Spleen (tissue), 11 donors: Measurements from ENCODE around the gene AKAIN1. TPM values are rescaled to one million over a fixed set of nuclear protein-coding genes. Genes with fewer than 3 reads are reported as not detected.

Source experiments
- DNase-seq: peaks from one replicate; pipeline ENCODE4 v3.0.0-alpha.2; 2020
- H3K27ac ChIP-seq, 8 donors: fragments of 200-600 bp; sonication (generic) in 7 of 8; 1 replicate in 4 of 8; 2 replicates in 4 of 8; pipeline versions ENCODE4 v1.5.0 to v1.8.0; 2016 to 2021; ENCODE audit warnings: inconsistent platforms in 4 of 8, mild to moderate bottlenecking in 4 of 8, moderate library complexity in 1 of 8
- H3K27me3 ChIP-seq, 7 donors: fragments of 200-600 bp; sonication (generic) in 6 of 7; replicated peaks in 1 of 7; 1 replicate in 4 of 7; 2 replicates in 3 of 7; pipeline versions ENCODE4 v1.5.0 to v1.8.0; 2016 to 2021; ENCODE audit warnings: inconsistent platforms in 3 of 7, mild to moderate bottlenecking in 1 of 7
- H3K36me3 ChIP-seq, 6 donors: fragments of 200-600 bp; sonication (generic) in 5 of 6; 1 replicate in 4 of 6; 2 replicates in 2 of 6; pipeline versions ENCODE4 v1.5.0 to v1.8.0; 2016 to 2021; ENCODE audit warnings: inconsistent platforms in 2 of 6
- H3K4me1 ChIP-seq, 6 donors: fragments of 200-600 bp; sonication (generic) in 5 of 6; 1 replicate in 3 of 6; 2 replicates in 3 of 6; pipeline versions ENCODE4 v1.5.0 to v1.8.0; 2016 to 2021; ENCODE audit warnings: inconsistent platforms in 3 of 6
- H3K4me3 ChIP-seq, 8 donors: fragments of 200-600 bp; sonication (generic) in 7 of 8; 1 replicate in 4 of 8; 2 replicates in 4 of 8; pipeline versions ENCODE4 v1.5.0 to v1.8.0; 2016 to 2021; ENCODE audit warnings: inconsistent platforms in 4 of 8, mild to moderate bottlenecking in 4 of 8, moderate library complexity in 2 of 8
- H3K9me3 ChIP-seq, 8 donors: fragments of 200-600 bp; sonication (generic) in 7 of 8; 1 replicate in 4 of 8; 2 replicates in 4 of 8; pipeline versions ENCODE4 v1.5.0 to v1.8.0; 2016 to 2021; ENCODE audit warnings: inconsistent platforms in 4 of 8
- POLR2A ChIP-seq, 3 donors: fragments of 450-650 bp; IDR thresholded peaks; one replicate each; pipeline ENCODE4 v1.5.1; 2017; ENCODE audit warnings: antibody characterized with exemption in 3 of 3, mild to moderate bottlenecking in 1 of 3
- POLR2AphosphoS5 ChIP-seq, 3 donors: sonication (generic); formaldehyde crosslinking; IDR thresholded peaks; one replicate each; pipeline ENCODE4 v1.5.1; 2017; ENCODE audit warnings: antibody characterized with exemption in 3 of 3
- WGBS, 5 donors: extraction: QIAGEN DNeasy Blood & Tissue Kit in 3 of 5; methylation state at CpG; one replicate each; pipeline versions ENCODE4 v1.1.5 to v1.1.7; 2013 to 2018; 5-methylcytosine and 5-hydroxymethylcytosine counted together
- intact Hi-C: fragments of 100-400 bp; cut with DNase I; formaldehyde crosslinking; loops from one replicate; pipeline ENCODE4 v1.15.0; 2023; ENCODE audit warnings: low total_unique reads
- polyA plus RNA-seq, 3 donors: library from polyadenylated mRNA; stranded (reverse); fragments of 200-250 nt; gene quantifications; one replicate each; pipeline ENCODE4 v1.2.1, GENCODE V29; 2013
- total RNA-seq, 7 donors: library from RNA; depleted of rRNA in 3 of 7; stranded (reverse); fragments of >200 nt in 3 of 7; fragmentation: NEBNext Ultra II Directional in 4 of 7; extraction: Animal tissue kit (Norgen Biotek cat#: 25700) in 4 of 7; gene quantifications; one replicate each; pipeline versions ENCODE4 v1.1.0 to v1.2.1, GENCODE V29; 2016 to 2021
- TF ChIP-seq, protein P1 (sequence below), 11 experiments: fragments of 200-600 bp in 7 of 11; fragments of 450-650 bp in 4 of 11; sonication (generic) in 4 of 11; IDR thresholded peaks in 8 of 11; conservative IDR thresholded peaks in 3 of 11; 1 replicate in 7 of 11; 2 replicates in 4 of 11; pipeline versions ENCODE4 v1.4.0 to v1.8.0; 2016 to 2021; ENCODE audit warnings: antibody characterized with exemption in 11 of 11, inconsistent platforms in 4 of 11, mild to moderate bottlenecking in 1 of 11
- donor health status: healthy with polysubstance abuse.
- donor health status: DM: no; HTN: no; CAD: no; lungs with moderate emphysema.
- donor health status: DM: no; HTN: no; CAD: no.
- donor health status: Bipolar disorder and iron deficiency.
- donor health status: healthy.
- donor health status: DM: no; HTN: no; CAD: no.
- donor health status: DM: yes; HTN: yes; CAD: no.

The AKAIN1 gene
- total and polyA plus RNA-seq, 10 donors: not detected

DNA sequence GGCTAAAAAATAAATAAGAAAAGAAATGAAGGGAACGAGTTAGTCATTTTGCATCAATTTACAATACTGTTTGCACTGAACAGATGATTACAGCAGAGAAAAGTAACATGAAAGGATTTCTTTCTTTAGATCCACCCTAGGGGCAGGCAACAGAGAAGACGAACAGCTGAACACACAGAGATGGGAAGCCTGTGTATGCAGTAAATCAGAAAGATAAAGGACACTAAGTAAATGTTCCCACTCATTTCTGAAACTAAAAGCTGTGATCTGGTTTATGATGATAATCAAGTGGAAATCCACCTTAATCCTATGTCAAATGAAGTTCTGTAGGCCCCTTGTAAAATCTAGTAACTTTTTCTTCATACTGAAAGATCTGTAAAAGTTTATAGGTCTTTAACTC lies 54.2 kb downstream of the AKAIN1 start:
- Histone ChIP-seq H3K4me3 (no peak overlapping the region), H3K27me3 (no peaks in the 10 kb centered on the region), H3K9me3 (no peaks in the 10 kb centered on the region), H3K4me1 (no peaks in the 10 kb centered on the region), H3K27ac (no peak overlapping the region), H3K36me3 (no peaks in the 10 kb centered on the region)
- intact Hi-C loops: no loop called here
- no peak for DNase-seq
- 69 to 78% (median 72%) methylated on average over 2 of the region's 2 CpGs for WGBS, 5 donors
- TF ChIP-seq, protein P1, sequence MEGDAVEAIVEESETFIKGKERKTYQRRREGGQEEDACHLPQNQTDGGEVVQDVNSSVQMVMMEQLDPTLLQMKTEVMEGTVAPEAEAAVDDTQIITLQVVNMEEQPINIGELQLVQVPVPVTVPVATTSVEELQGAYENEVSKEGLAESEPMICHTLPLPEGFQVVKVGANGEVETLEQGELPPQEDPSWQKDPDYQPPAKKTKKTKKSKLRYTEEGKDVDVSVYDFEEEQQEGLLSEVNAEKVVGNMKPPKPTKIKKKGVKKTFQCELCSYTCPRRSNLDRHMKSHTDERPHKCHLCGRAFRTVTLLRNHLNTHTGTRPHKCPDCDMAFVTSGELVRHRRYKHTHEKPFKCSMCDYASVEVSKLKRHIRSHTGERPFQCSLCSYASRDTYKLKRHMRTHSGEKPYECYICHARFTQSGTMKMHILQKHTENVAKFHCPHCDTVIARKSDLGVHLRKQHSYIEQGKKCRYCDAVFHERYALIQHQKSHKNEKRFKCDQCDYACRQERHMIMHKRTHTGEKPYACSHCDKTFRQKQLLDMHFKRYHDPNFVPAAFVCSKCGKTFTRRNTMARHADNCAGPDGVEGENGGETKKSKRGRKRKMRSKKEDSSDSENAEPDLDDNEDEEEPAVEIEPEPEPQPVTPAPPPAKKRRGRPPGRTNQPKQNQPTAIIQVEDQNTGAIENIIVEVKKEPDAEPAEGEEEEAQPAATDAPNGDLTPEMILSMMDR (IDR thresholded peaks at IDR 0.05 in 8 of 11, conservative IDR thresholded peaks at IDR 0.05 in 3 of 11): no peak
- TF ChIP-seq POLR2AphosphoS5 (IDR thresholded peaks at IDR 0.05) (no peak), POLR2A (IDR thresholded peaks at IDR 0.05) (no peak)

DNA sequence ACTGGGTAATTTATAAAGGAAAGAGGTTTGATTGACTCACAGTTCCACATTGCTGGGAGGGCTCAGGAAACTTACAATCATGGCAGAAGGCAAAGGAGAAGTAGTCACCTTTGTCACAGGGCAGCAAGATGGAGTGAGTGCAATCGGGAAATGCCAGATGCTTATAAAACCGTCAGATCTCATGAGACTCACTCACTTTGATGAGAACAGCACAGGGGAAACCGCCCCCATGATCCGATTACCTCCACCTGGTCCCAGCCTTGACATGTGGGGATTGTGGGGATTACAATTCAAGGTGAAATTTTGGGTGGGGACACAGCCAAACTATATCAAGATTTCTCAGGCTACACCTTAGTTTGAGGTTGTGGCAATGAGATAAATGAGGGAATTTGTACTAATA lies 54.9 kb downstream of the AKAIN1 start:
- DNase-seq: no peak
- H3K9me3 ChIP-seq: no peaks in the 10 kb centered on the region

DNA sequence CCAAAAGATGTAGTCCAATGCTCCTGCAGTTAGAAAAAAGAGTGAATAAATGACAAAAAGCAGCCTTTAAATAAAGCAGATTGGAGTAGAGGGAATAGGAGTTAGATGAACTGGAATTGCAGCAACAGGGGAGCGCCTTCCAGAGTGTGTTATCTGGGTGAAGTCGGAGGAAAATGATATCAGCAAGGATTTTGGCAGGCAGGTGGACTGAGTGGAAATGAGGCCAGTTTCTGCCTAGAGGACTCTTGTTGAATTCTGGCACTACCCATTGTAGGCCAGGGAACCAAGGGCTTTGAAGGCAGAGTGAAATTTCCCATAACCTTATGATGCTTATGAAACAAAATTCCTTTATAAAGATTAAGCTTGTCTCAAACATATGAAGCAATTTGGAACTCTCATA lies 59.8 kb downstream of the AKAIN1 start:
- Histone ChIP-seq H3K9me3 (no peaks in the 10 kb centered on the region), H3K27ac (no peak overlapping the region), H3K4me3 (no peak overlapping the region), H3K27me3 (no peaks in the 10 kb centered on the region), H3K4me1 (no peaks in the 10 kb centered on the region), H3K36me3 (no peaks in the 10 kb centered on the region)
- 39 to 85% (median 59%) methylated on average over 1 to 2 of the region's 2 CpGs for WGBS, 5 donors
- intact Hi-C loops: no loop called here
- TF ChIP-seq POLR2A (IDR thresholded peaks at IDR 0.05) (no peak), POLR2AphosphoS5 (IDR thresholded peaks at IDR 0.05) (no peak)
- TF ChIP-seq, protein P1 (IDR thresholded peaks at IDR 0.05 in 8 of 11, conservative IDR thresholded peaks at IDR 0.05 in 3 of 11): no peak
- DNase-seq: no peak

More for the DNA sequence above, 54.9 kb downstream of the AKAIN1 start:
- no peak overlapping the region for H3K4me3 ChIP-seq
- 75 to 89% (median 79%) methylated on average over 4 of the region's 4 CpGs for WGBS, 5 donors
- intact Hi-C loops: no loop called here
- H3K27ac ChIP-seq: no peak overlapping the region
- no peaks in the 10 kb centered on the region for H3K4me1 ChIP-seq
- H3K27me3 ChIP-seq: no peaks in the 10 kb centered on the region
- no peak for TF ChIP-seq POLR2AphosphoS5 (IDR thresholded peaks at IDR 0.05)
- no peak for TF ChIP-seq POLR2A (IDR thresholded peaks at IDR 0.05)
- TF ChIP-seq, protein P1 (IDR thresholded peaks at IDR 0.05 in 8 of 11, conservative IDR thresholded peaks at IDR 0.05 in 3 of 11): no peak
- no peaks in the 10 kb centered on the region for H3K36me3 ChIP-seq

DNA sequence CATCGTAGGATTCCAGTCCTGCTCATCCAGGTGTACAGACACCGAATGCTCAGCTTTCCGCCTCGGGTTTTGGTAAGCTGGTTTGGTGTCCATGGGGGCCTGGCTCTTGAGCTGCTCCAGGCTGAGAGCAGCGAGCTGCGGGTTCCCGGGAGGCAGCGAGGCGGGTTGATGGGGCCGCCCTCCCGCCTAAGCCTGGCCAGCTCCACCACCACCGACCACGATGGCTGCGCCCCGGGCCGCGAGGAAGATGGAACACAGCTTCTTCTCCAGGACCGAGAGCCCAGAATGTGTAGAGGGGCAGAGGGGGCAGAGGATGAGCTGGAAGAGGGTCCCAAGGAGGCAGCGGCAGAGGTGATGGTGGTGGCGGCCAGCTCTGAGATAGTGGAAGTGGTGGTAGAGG lies 64.1 kb downstream of the AKAIN1 start:
- peak; percentile 56 for DNase-seq
- TF ChIP-seq, protein P1 (IDR thresholded peaks at IDR 0.05 in 8 of 11, conservative IDR thresholded peaks at IDR 0.05 in 3 of 11): no peak
- TF ChIP-seq POLR2A (IDR thresholded peaks at IDR 0.05) (no peak), POLR2AphosphoS5 (IDR thresholded peaks at IDR 0.05) (no peak)
- 89 to 95% (median 93%) methylated on average over 15 to 20 of the region's 20 CpGs for WGBS, 5 donors

More for the DNA sequence above, 64.1 kb downstream of the AKAIN1 start:
- Histone ChIP-seq H3K9me3 (no peaks in the 10 kb centered on the region), H3K4me3 (no peak overlapping the region), H3K4me1 (no peaks in the 10 kb centered on the region), H3K27ac (no peak overlapping the region), H3K27me3 (no peaks in the 10 kb centered on the region), H3K36me3 (no peaks in the 10 kb centered on the region)
- intact Hi-C loops: no loop called here
